AG04450 (cell line): ENCODE data around the gene MAP3K2. TPM values are rescaled to one million over a fixed set of nuclear protein-coding genes. Genes with fewer than 3 reads are reported as not detected.

Source experiments
- CTCF ChIA-PET: fragments of 300-600, 350-600 bp; formaldehyde crosslinking; extraction: SDS; loops from one replicate; lab custom pipeline; 2022; ENCODE audit warnings: antibody characterized with exemption, inconsistent platforms; lab: Charles Lee
- POLR2A ChIA-PET: fragments of 350-600 bp; formaldehyde crosslinking; extraction: SDS; loops from one replicate; lab custom pipeline; 2021; ENCODE audit warnings: antibody characterized with exemption, inconsistent platforms; lab: Yijun Ruan, JAX
- DNase-seq: peaks from one replicate; pipeline ENCODE4 v3.0.0-alpha.2; 2011; ENCODE audit warnings: low read depth, low spot score
- H3K27ac ChIP-seq: one replicate; pipeline ENCODE4 v1.5.1; 2012; ENCODE audit warnings: low read depth, low read length, control low read depth
- H3K27me3 ChIP-seq: one replicate; pipeline ENCODE4 v1.6.0; 2012; ENCODE audit warnings: low read length; ENCODE audit not compliant: control insufficient read depth, insufficient read depth
- H3K4me3 ChIP-seq: 2 replicates; pipeline ENCODE4 v1.5.1; 2011; ENCODE audit warnings: mild to moderate bottlenecking, low read depth, low read length, control low read depth
- H3K9me3 ChIP-seq: 2 replicates; pipeline ENCODE4 v1.5.1; 2012; ENCODE audit warnings: low read length; ENCODE audit not compliant: control insufficient read depth, insufficient read depth
- polyA plus RNA-seq: library from polyadenylated mRNA; depleted of rRNA; stranded (reverse); fragments of >200 nt; gene quantifications from 2 replicates; pipeline ENCODE4 v1.2.3, GENCODE V29; 2011
- TF ChIP-seq, protein P1 (sequence below): IDR thresholded peaks from 2 replicates; pipeline ENCODE4 v1.5.1; 2011; ENCODE audit warnings: low read depth, low read length, control low read depth, inconsistent platforms

Gene MAP3K2
- polyA plus RNA-seq, 1 experiment, result 15.5 TPM

- H3K27me3 ChIP-seq, result peaks cover 10% of the 10 kb centered on the region
- POLR2A ChIA-PET, result no interaction called here
- H3K27ac ChIP-seq, result no peak overlapping the region
- H3K9me3 ChIP-seq, result no peaks in the 10 kb centered on the region; the same call in 1 of the 2 replicates
- CTCF ChIA-PET, result interaction anchor here (1.2 kb wide), 1 partner anchor 62 kb away, joined by 3 read pairs; no protein-coding TSS in a partner anchor
- DNase-seq, result no peak
- H3K4me3 ChIP-seq, result no peak overlapping the region
- TF ChIP-seq, protein P1, sequence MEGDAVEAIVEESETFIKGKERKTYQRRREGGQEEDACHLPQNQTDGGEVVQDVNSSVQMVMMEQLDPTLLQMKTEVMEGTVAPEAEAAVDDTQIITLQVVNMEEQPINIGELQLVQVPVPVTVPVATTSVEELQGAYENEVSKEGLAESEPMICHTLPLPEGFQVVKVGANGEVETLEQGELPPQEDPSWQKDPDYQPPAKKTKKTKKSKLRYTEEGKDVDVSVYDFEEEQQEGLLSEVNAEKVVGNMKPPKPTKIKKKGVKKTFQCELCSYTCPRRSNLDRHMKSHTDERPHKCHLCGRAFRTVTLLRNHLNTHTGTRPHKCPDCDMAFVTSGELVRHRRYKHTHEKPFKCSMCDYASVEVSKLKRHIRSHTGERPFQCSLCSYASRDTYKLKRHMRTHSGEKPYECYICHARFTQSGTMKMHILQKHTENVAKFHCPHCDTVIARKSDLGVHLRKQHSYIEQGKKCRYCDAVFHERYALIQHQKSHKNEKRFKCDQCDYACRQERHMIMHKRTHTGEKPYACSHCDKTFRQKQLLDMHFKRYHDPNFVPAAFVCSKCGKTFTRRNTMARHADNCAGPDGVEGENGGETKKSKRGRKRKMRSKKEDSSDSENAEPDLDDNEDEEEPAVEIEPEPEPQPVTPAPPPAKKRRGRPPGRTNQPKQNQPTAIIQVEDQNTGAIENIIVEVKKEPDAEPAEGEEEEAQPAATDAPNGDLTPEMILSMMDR, result no peak
Measured at GRCh38 chr2:127417406-127417805, 29.6 kb upstream of the MAP3K2 start.

- no peaks in the 10 kb centered on the region; the same call in 1 of the 2 replicates for H3K9me3 ChIP-seq
- CTCF ChIA-PET, result no interaction called here
- H3K27ac ChIP-seq, result no peak overlapping the region
- H3K27me3 ChIP-seq, result peaks cover 5% of the 10 kb centered on the region
- TF ChIP-seq, protein P1, result no peak
- H3K4me3 ChIP-seq, result no peak overlapping the region
- POLR2A ChIA-PET, result no interaction called here
- no peak for DNase-seq
Measured at GRCh38 chr2:127416506-127417001, 28.8 kb upstream of the MAP3K2 start.

DNA sequence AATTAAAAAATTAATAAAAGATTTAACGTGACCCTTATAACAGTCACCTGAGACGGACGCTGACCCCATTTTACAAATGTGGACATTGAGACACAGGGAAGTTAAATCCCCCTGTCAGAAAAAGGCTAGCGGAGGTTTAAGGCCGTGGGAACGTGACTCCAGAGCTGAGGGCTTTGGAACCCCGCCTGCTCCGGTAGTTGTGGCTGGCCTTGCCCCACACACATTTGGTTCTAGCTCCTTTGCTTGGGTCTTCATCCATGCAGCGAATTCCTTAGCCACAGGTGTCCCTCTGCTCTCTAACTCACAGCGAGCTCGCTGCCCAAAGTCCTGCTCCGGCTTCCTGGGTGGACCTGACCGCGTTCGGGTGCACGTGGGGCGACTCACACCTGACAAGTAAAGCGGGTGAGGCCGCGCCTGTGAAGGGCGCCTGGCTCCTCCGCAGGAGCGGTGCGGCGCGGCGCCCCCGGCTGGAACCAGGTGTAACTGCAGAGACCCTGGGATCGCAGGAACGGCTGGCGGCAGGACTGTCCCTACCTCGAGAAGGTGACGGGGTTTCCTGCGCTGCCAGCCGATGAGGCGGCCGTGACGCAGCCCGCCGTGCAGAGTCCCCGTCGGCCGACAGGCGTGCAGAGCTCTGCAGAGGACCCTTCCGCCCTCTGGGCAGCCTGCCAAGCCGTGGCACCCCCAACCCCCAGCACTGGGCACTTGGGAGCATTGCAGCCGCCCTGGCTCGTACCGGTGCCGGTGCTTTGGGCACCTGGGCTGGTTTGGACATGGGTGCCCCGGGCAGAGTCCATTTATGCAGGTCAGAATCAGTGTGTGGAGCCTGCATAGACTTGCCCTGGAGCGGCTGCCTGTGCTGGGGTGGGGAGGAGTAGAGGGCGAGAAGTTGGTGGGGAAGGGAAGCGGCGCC lies 28.1 kb upstream of the MAP3K2 start:
- CTCF ChIA-PET, result interaction anchor here (0.6 to 1.4 kb wide), 2 partner anchors 17 to 92 kb away, joined by 5 to 8 read pairs; no protein-coding TSS in a partner anchor
- Histone ChIP-seq H3K27ac (no peak overlapping the region), H3K27me3 (peaks cover 3% of the 10 kb centered on the region), H3K4me3 (0 out of 2 replicates have a peak overlapping the region, but pooled peaks have one; percentile 4), H3K9me3 (no peaks in the 10 kb centered on the region; the same call in 1 of the 2 replicates)
- DNase-seq, result no peak
- POLR2A ChIA-PET, result no interaction called here
- TF ChIP-seq, protein P1, result peak; percentile 44

DNA sequence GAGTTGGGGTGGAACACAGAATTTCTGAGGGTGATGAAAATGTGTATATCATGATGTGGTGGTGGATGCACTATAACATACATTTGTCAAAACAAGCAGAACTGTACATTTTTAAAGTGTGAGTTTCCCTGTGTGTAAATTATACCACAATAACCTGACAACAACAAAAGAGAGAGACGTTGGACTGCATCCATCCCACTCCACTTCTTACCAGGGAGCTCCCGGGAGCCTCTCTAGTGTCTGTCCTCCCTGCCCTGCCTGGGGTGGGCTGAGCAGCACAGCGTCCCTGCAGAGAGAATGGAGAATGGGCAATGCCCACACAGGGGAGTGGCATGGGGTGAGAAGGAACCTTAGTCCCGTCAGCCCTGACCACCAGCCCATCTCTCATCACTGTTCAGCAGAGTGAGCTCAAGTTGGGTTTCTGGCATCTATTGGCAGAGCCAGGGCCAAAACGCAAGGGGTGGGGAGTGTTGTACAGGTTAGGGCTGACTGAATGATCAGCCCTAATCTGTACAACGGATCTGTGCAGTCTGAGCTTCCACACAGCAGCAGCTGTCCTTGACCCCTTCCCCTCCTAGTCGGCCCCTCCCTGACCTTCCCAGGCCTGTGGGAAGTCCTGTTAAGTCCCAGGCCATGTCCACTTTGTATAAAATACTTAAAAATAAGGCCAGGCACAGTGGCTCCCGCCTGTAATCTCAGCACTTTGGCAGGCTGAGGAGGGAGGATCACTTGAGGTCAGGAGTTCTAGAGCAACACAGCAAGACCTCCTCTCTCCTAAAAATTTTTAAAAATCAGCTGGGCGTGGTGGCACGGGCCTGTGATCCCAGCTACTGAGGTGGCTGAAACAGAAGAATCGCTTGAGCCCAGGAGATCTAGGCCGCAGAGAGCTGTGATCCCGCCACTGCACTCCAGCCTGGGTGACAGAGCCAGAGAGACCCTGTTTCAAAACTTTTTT lies 27.1 kb upstream of the MAP3K2 start:
- DNase-seq, result no peak
- ChIA-PET POLR2A (interaction anchor here (0.6 kb wide), 1 partner anchor 332 kb away, joined by 8 read pairs; no protein-coding TSS in a partner anchor), CTCF (interaction anchor here (0.6 to 1.4 kb wide), 3 partner anchors 16 to 91 kb away, joined by 3 to 8 read pairs (median 5); no protein-coding TSS in a partner anchor)
- Histone ChIP-seq H3K27me3 (peaks cover 3% of the 10 kb centered on the region), H3K4me3 (no peak overlapping the region), H3K9me3 (no peaks in the 10 kb centered on the region; the same call in 1 of the 2 replicates), H3K27ac (no peak overlapping the region)
- TF ChIP-seq, protein P1, result no peak
